ENCODE measurements around the gene PIANP.
"Not testable (repeated sequence)": the region's sequence is repeated elsewhere in the genome, so short reads cannot be mapped to it uniquely, and the experiment has no call there.

Gene PIANP

GRCh38 chr12:6723607-6724408, 23.2 kb upstream of the PIANP start, which contains the start of gene COPS7A:
TSS of gene COPS7A (plus strand) at chr12:6724046. CDS start at chr12:6724657, 611 bp downstream.
- H3K27me3 ChIP-seq (replicated peaks; ENCODE audit: insufficient read depth, low read length) = no peaks in the 10 kb centered on the region
- peak within 1 kb of the TSS; percentile 73 for H3K27ac ChIP-seq (ENCODE audit: low read length)
- H4K20me1 ChIP-seq (ENCODE audit: insufficient read depth, low read length) = no peaks in the 10 kb centered on the region
- peaks cover 7% of the 10 kb centered on the region for H3F3A ChIP-seq (ENCODE audit: insufficient read depth, low read length)
- peaks cover 6% of the 10 kb centered on the region for H3K4me1 ChIP-seq (ENCODE audit: low read length)
- peak within 1 kb of the TSS; percentile 89 for H2AFZ ChIP-seq (ENCODE audit: low read length)
- peaks cover 7% of the 10 kb centered on the region for H3K79me2 ChIP-seq (ENCODE audit: low read length)
- peak within 1 kb of the TSS; percentile 70 for H3K9ac ChIP-seq (ENCODE audit: low read length)
- peak; percentile 100 for DNase-seq
- 0 out of 2 replicates have a peak, but pooled peaks cover 5% of the 10 kb centered on the region for H3K36me3 ChIP-seq (replicated peaks; ENCODE audit: insufficient read depth, low read length)
- peak within 1 kb of the TSS; percentile 70 for H3K4me3 ChIP-seq (ENCODE audit: low read length)
- no peaks in the 10 kb centered on the region for H3K9me2 ChIP-seq (replicated peaks; ENCODE audit: insufficient read depth, low read length)
- peak within 1 kb of the TSS; percentile 95 for H3K4me2 ChIP-seq (ENCODE audit: low read depth, low read length)
- no peaks in the 10 kb centered on the region for H3K9me3 ChIP-seq (replicated peaks; ENCODE audit: insufficient read depth, low read length)
- TF ChIP-seq EZH2phosphoT487 (IDR thresholded peaks at IDR 0.05; ENCODE audit: low read length) (no peak), EZH2 (optimal IDR thresholded peaks at IDR 0.05; ENCODE audit: low read depth, low read length) (no peak)

- peaks cover 7% of the 10 kb centered on the region for H3F3A ChIP-seq (ENCODE audit: insufficient read depth, low read length)
- 0 out of 2 replicates have a peak overlapping the region, but pooled peaks have one; percentile 89 for H2AFZ ChIP-seq (ENCODE audit: low read length)
- H3K27ac ChIP-seq (ENCODE audit: low read length) = no peak overlapping the region
- H3K4me1 ChIP-seq (ENCODE audit: low read length) = peaks cover 6% of the 10 kb centered on the region
- DNase-seq = no peak
- H3K4me3 ChIP-seq (ENCODE audit: low read length) = no peak overlapping the region
- TF ChIP-seq EZH2 (optimal IDR thresholded peaks at IDR 0.05; ENCODE audit: low read depth, low read length) (no peak), EZH2phosphoT487 (IDR thresholded peaks at IDR 0.05; ENCODE audit: low read length) (no peak), CTCF (IDR thresholded peaks at IDR 0.05; ENCODE audit: low read length) (no peak)
- no peaks in the 10 kb centered on the region for H4K20me1 ChIP-seq (ENCODE audit: insufficient read depth, low read length)
- H3K36me3 ChIP-seq (replicated peaks; ENCODE audit: insufficient read depth, low read length) = no peaks in the 10 kb centered on the region
- no peaks in the 10 kb centered on the region for H3K9me2 ChIP-seq (replicated peaks; ENCODE audit: insufficient read depth, low read length)
- no peaks in the 10 kb centered on the region for H3K27me3 ChIP-seq (replicated peaks; ENCODE audit: insufficient read depth, low read length)
- no peaks in the 10 kb centered on the region for H3K9me3 ChIP-seq (replicated peaks; ENCODE audit: insufficient read depth, low read length)
- H3K9ac ChIP-seq (ENCODE audit: low read length) = no peak overlapping the region; the same call in 1 of the 2 replicates
- 0 out of 2 replicates have a peak overlapping the region, but pooled peaks have one; percentile 68 for H3K4me2 ChIP-seq (ENCODE audit: low read depth, low read length)
- H3K79me2 ChIP-seq (ENCODE audit: low read length) = peaks cover 7% of the 10 kb centered on the region
These were observed 22.2 kb upstream of the PIANP start for GRCh38 chr12:6722863-6723262.

GRCh38 chr12:6716874-6717437, 16.3 kb upstream of the PIANP start:
- peaks cover 5% of the 10 kb centered on the region; the same call in 1 of the 2 replicates for H3K27me3 ChIP-seq (replicated peaks; ENCODE audit: insufficient read depth, low read length)
- no peak overlapping the region for H3K4me3 ChIP-seq (ENCODE audit: low read length)
- TF ChIP-seq EZH2 (optimal IDR thresholded peaks at IDR 0.05; ENCODE audit: low read depth, low read length) (no peak), EZH2phosphoT487 (IDR thresholded peaks at IDR 0.05; ENCODE audit: low read length) (no peak), CTCF (IDR thresholded peaks at IDR 0.05; ENCODE audit: low read length) (no peak)
- H3K79me2 ChIP-seq (ENCODE audit: low read length) = no peaks in the 10 kb centered on the region
- DNase-seq = no peak
- H3K4me1 ChIP-seq (ENCODE audit: low read length) = no peaks in the 10 kb centered on the region
- H3K4me2 ChIP-seq (ENCODE audit: low read depth, low read length) = no peak overlapping the region
- H3K27ac ChIP-seq (ENCODE audit: low read length) = no peak overlapping the region
- H3K36me3 ChIP-seq (replicated peaks; ENCODE audit: insufficient read depth, low read length) = no peaks in the 10 kb centered on the region
- no peaks in the 10 kb centered on the region for H3K9me3 ChIP-seq (replicated peaks; ENCODE audit: insufficient read depth, low read length)
- no peak overlapping the region for H3K9ac ChIP-seq (ENCODE audit: low read length)
- H4K20me1 ChIP-seq (ENCODE audit: insufficient read depth, low read length) = no peaks in the 10 kb centered on the region
- no peaks in the 10 kb centered on the region for H3F3A ChIP-seq (ENCODE audit: insufficient read depth, low read length)
- H2AFZ ChIP-seq (ENCODE audit: low read length) = no peak overlapping the region
- H3K9me2 ChIP-seq (replicated peaks; ENCODE audit: insufficient read depth, low read length) = no peaks in the 10 kb centered on the region

GRCh38 chr12:6716031-6716873, 15.6 kb upstream of the PIANP start:
- H3K36me3 ChIP-seq (replicated peaks; ENCODE audit: insufficient read depth, low read length); H3K27ac ChIP-seq (ENCODE audit: low read length); DNase-seq; H4K20me1 ChIP-seq (ENCODE audit: insufficient read depth, low read length); H2AFZ ChIP-seq (ENCODE audit: low read length); H3K9ac ChIP-seq (ENCODE audit: low read length); H3K79me2 ChIP-seq (ENCODE audit: low read length); H3K27me3 ChIP-seq (replicated peaks; ENCODE audit: insufficient read depth, low read length); H3K9me3 ChIP-seq (replicated peaks; ENCODE audit: insufficient read depth, low read length); H3F3A ChIP-seq (ENCODE audit: insufficient read depth, low read length); H3K9me2 ChIP-seq (replicated peaks; ENCODE audit: insufficient read depth, low read length); H3K4me3 ChIP-seq (ENCODE audit: low read length); H3K4me2 ChIP-seq (ENCODE audit: low read depth, low read length); H3K4me1 ChIP-seq (ENCODE audit: low read length): not testable (repeated sequence)
